ENCODE data around the gene ENG. TPM values are rescaled to one million over a fixed set of nuclear protein-coding genes. Genes with fewer than 3 reads are reported as not detected.

ENG gene
- total and polyA plus RNA-seq, 2 of the 4 experiments (the other 2 are of a cell fraction) = 3.6 to 83.3 TPM

GRCh38 chr9:127856094-127856728 is 1.8 kb upstream of the ENG start:
- Histone ChIP-seq H2BK15ac (ENCODE audit: low read depth, low read length) (peak overlapping the region; percentile 73; the same call in 2 of the 3 replicates), H3K27me3 (ENCODE audit: control insufficient read depth, insufficient read depth, low read length) (no peaks in the 10 kb centered on the region), H3K9ac (ENCODE audit: low read depth, low read length) (no peak overlapping the region), H3K4me1 (ENCODE audit: control insufficient read depth, insufficient read depth, low read length) (peaks cover 11% of the 10 kb centered on the region), H3K23ac (ENCODE audit: low read depth, low read length) (no peak overlapping the region), H3K4ac (ENCODE audit: low read depth, low read length) (peak overlapping the region; percentile 18; the same call in 1 of the 2 replicates), H4K91ac (ENCODE audit: insufficient read depth, low read depth, low read length) (no peak overlapping the region), H2BK20ac (ENCODE audit: low read depth, low read length) (no peak overlapping the region), H3K9me3 (ENCODE audit: control insufficient read depth, insufficient read depth, low read length) (no peaks in the 10 kb centered on the region), H3K4me3 (ENCODE audit: insufficient read depth, low read depth, low read length) (no peak overlapping the region), H3K36me3 (ENCODE audit: control insufficient read depth, insufficient read depth, low read length) (peaks cover 6% of the 10 kb centered on the region), H3K9me1 (ENCODE audit: insufficient read depth, low read length) (peaks cover 12% of the 10 kb centered on the region), H3K27ac (ENCODE audit: insufficient read depth, low read length) (no peak overlapping the region), H2AFZ (replicated peaks; ENCODE audit: low read length, poor library complexity) (peak overlapping the region; percentile 37), H3K79me1 (ENCODE audit: low read depth in 1 of 2, low read length in 2 of 2) (peaks cover 0 to 31% of the 10 kb centered on the region in 2 experiments; a peak in 2 of 4 replicates), H3K56ac (ENCODE audit: extremely low read depth, insufficient read depth, low read length) (no peak overlapping the region), H3K4me2 (ENCODE audit: low read depth, low read length) (no peak overlapping the region), H2AK9ac (replicated peaks; ENCODE audit: low read depth, low read length, poor library complexity) (no peak overlapping the region), H3K14ac (replicated peaks; ENCODE audit: low read depth, low read length) (no peak overlapping the region), H2BK120ac (ENCODE audit: low read depth, low read length) (no peak overlapping the region; the same call in 1 of the 2 replicates), H2BK5ac (ENCODE audit: low read depth, low read length, poor library complexity, severe bottlenecking) (no peak overlapping the region), H3K18ac (ENCODE audit: low read depth, low read length) (no peak overlapping the region), H2AK5ac (ENCODE audit: low read depth, low read length) (peak overlapping the region; percentile 80), H4K20me1 (ENCODE audit: insufficient read depth, low read length) (no peaks in the 10 kb centered on the region), H4K8ac (ENCODE audit: low read depth in 2 of 2, low read length in 2 of 2) (no peak overlapping the region), H4K5ac (ENCODE audit: low read depth, low read length) (no peak overlapping the region)
- in situ Hi-C loops (cut with MboI; ENCODE audit: low sequenced_read_pairs) (no loop called here), intact Hi-C loops (cut with micrococcal nuclease) (no loop called here), dilution Hi-C loops (cut with HindIII; ENCODE audit: low sequenced_read_pairs, unreplicated experiment) (no loop called here)
- BruUV-seq (replicated peaks) = no TSS peak
- no peak for DNase-seq
- WGBS, 2 experiments (ENCODE audit: extremely low coverage in 2 of 2, insufficient read length in 1 of 2) = 80% methylated on average over 3 of the region's 11 CpGs; no CpG with 5 or more reads in 1 of the 2 experiments
- ChIA-PET CTCF (interaction anchor here (0.6 kb wide), 1 partner anchor 14 kb away, joined by 3 read pairs; no protein-coding TSS in a partner anchor), POLR2A (ENCODE audit: unreplicated experiment) (interaction anchor here (0.6 to 1.6 kb wide), 2 partner anchors 17 to 18 kb away, joined by 4 to 6 read pairs; no protein-coding TSS in a partner anchor)
- ATAC-seq (ENCODE audit: low read depth) = no peak
- TF ChIP-seq ELK1 (IDR thresholded peaks at IDR 0.05; ENCODE audit: borderline replicate concordance, low read depth, low read length) (no peak), POLR2A (IDR thresholded peaks at IDR 0.05; ENCODE audit: low read depth, low read length) (no peak), RFX5 (IDR thresholded peaks at IDR 0.05; ENCODE audit: low read depth, low read length) (no peak), RCOR1 (IDR thresholded peaks at IDR 0.05; ENCODE audit: insufficient replicate concordance, low read length) (no peak), MAFK (IDR thresholded peaks at IDR 0.05; ENCODE audit: low read depth, low read length) (no peak), BHLHE40 (IDR thresholded peaks at IDR 0.05; ENCODE audit: low read depth, low read length) (no peak), NFE2L2 (IDR thresholded peaks at IDR 0.05; ENCODE audit: low read depth, low read length) (no peak), CTCF (conservative IDR thresholded peaks at IDR 0.05; ENCODE audit: low read depth, low read length) (no peak)
